COLO668 (cell line): Measurements from ENCODE around the gene SH3TC2.
"Not testable (repeated sequence)": the region's sequence is repeated elsewhere in the genome, so short reads cannot be mapped to it uniquely, and the experiment has no call there.

ENCODE experiments used
- DNase-seq: peaks from one replicate; lab custom pipeline; 2025; ENCODE audit not compliant: unreplicated experiment; lab: John Stamatoyannopoulos, UW

SH3TC2 gene

DNA sequence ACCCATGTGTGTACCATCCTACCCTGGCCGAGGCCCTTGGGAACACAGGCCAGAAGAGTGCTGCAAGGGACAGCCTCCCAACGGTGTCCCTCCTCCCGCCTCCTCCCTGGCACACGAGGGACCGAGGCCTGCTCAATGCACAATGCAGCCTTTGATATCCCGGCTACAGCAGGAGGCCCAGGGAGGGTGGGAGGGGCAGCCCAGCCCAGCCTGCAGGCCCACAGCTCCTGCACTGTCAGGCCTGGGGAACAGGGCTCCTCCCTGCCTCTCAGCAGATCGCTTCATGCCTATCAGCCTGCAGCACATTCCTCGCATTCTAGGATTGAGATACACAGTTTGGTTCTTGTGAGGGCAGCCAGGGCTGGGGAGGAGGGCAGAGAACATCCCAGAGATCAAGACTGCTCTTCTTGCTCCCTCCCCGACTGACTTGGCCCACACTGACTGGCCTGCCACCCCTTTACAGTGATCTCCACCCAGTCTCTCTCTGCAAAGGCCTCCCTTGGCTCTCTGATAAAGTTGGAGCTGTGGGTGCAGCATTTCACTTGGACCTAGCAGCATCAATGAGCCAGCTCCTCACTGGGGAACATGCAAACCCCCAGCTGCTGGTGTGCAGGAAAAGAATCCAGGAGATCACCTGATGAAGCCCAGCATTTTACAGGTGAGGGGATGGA, at the start of gene SH3TC2:
SH3TC2 (minus strand) TSS at position 46 of the 671 bp plus-strand sequence; CDS start at position 6, 40 bp downstream.
- DNase-seq = no peak

DNA sequence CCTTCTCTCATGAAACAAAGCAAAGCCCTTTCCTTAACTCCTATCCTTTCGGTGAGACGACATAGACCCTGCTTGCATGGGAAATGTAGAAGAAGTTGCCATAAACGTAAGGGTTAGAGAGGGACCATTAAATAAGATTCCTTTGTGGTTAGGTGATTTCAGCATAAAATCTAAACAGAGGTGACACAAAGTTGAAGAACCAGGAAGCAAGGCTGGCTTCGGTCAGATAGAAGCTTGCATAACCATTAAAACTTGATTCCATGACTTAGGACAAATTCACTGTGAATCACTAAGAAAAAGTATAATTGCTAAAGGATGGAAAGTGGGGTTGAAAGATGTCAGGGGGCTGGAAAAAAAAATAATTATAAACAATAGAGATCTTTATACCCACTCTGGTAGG, 47.5 kb upstream of the SH3TC2 start:
- DNase-seq = no peak

DNA sequence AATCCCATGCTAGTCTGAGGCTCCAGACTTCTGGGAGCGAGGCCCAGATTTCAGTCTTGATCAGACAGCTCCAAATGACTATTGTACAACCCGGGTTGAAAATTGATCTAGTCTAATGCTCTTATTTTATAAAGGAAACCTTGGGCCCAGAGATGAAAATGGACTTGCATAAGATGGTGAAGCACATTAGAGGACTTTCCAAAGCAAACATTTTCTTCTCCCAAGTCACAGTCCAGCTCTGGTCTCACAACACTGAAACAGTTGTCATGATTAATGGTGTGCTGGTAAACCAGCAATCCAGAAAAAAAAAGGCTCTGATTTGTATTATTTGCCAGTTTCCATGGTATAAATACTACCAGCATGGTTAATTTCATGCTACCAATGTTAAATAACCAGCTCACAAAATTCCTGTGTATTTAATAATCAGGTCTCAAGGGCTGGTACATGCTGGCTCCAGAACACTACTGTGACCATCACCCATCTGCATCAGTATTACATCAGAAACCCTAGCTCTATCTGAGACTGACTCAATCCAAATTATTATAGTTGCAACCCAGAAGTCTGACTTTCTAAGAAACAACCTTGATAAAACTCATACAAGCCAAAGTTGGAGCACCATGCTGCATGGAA, 45.9 kb upstream of the SH3TC2 start:
- DNase-seq = no peak

DNA sequence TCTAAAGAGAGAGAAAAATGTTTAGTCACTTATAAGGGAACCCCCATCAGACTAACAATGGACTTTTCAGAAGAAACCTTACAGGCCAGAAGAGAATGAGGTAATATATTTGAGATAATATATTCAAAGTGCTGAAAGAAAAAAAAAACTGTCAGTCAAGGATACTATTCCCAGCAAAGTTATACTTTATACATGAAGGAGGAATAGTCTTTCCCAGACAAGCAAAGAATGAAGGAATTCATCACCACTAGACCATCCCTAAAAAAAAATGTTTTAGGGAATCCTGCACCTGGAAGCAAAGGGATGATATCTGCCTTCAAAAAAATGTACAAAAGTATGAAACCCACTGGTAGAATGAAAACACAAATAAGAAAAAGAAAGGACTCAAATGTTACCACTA, 37.5 kb upstream of the SH3TC2 start:
- no peak for DNase-seq

DNA sequence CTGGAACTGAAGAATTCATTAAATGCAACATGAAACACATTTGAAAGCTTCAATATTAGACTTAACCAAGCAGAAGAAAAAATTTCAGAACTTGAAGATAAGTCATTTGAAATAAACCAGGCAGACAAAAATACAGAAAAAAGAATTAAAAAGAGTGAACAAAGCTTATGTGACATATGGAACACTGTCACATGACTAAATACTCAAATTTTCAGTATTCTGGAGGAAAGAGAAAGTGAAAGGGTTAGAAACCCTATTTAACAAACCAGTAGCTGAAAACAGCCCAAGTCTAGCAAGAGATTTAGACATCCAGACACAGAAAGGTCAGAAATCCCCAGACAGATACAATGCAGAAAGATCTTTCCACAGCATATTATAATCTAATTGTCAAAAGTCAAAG, 37.1 kb upstream of the SH3TC2 start:
- no peak for DNase-seq

DNA sequence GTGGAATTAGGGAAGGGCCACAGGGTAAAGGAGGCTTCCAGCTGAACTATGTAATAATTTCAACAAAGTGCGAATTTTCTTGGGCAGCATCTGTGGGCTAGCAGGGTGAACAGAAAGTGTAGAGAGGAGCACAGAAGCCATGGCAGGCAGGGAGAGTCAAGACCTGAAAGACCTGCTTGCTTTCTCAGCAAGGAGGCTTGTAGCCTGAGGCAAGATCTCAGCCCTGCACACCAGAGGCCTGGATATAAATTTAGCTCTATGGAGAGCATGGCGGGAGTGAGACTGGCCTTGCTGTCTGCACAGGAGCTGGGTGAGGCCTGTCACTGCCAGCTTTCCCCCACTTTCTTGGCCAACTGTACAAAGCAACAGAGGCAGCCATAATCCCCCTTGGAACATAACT, 32.1 kb upstream of the SH3TC2 start:
- DNase-seq = no peak

GRCh38 chr5:149093625-149094024, 30.8 kb upstream of the SH3TC2 start:
- no peak for DNase-seq

DNA sequence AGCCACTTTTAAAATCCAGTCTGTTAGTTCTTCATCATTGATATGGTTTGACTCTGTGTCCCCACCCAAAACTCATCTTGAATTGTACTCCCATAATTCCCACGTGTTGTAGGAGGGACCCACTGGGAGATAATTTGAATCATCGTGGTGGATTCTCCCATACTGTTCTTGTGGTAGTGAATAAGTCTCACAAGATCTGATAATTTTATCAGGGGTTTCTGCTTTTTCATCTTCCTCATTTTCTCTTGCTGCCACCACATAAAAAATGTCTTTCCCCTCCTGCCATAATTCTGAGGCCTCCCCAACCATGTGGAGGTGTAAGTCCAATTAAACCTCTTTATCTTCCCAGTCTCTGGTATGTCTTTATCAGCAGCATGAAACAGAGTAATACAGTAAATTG, 26.9 kb upstream of the SH3TC2 start:
- DNase-seq = no peak

GRCh38 chr5:149088686-149089085, 25.8 kb upstream of the SH3TC2 start:
- DNase-seq = no peak

GRCh38 chr5:149083846-149084245, 21.0 kb upstream of the SH3TC2 start:
- no peak for DNase-seq

GRCh38 chr5:149082271-149082670, 19.4 kb upstream of the SH3TC2 start:
- no peak for DNase-seq

DNA sequence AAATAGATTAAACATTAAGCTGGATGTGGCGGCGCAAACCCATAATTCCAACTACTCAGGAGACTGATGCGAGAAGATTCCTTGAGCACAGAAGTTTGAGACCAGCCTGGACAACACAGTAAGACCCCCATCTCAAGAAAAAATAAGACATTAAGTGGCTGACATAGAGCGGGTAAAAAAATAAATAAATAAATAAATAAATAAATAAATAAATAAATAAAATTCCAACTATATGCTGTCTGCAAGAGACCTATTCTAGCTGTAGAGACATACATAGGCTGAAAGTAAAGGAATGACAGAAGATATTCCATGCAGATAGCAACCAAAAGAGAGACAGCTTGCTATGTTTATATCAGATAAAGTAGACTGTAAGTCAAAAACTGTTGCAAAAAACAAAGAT, 17.4 kb upstream of the SH3TC2 start:
- DNase-seq = no peak

GRCh38 chr5:149079883-149080282, 17.0 kb upstream of the SH3TC2 start:
- no peak for DNase-seq

DNA sequence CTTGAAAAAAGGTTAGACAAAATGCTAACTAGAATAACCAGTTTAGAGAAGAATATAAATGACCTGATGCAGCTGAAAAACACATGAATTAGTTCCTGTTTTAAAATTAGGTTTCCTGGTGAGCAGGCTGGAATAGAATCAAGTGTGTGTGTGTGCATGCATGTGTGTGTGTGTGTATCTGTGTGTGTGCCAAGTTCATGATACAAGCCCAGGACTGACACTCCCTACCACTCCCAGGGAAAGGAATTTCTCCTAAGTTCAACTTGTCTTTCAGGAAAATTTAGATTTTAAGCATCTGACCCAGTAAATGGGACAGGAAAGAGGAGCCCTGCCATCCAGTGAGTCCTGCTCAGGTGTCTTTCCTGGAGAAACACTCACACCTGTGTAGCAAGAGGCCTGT, 11.2 kb upstream of the SH3TC2 start:
- not testable (repeated sequence) for DNase-seq

GRCh38 chr5:149073213-149073612, 10.4 kb upstream of the SH3TC2 start:
- no peak for DNase-seq

DNA sequence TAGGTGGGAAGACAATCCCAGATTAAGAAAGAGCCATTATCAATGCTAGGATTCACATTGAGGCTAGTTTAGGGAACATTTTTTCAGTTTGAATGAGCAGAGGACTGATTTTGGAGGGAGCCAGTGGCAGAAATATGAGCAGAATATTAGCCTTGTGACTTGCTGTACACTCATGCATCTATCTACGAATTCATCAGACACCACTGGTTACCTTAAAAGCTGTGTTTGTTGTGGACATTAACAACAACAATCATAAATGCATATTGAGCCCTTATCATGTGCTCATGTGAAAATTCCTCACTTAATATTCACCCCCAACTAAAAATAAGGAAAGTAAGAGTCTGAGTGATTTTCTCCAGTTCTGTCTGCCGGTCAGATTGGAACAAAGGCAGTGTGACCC, 9.9 kb upstream of the SH3TC2 start:
- DNase-seq = no peak

- DNase-seq = no peak
Observed at GRCh38 chr5:149072376-149072775, 9.5 kb upstream of the SH3TC2 start.

- no peak for DNase-seq
Observed at GRCh38 chr5:149071756-149072155, 8.9 kb upstream of the SH3TC2 start.

DNA sequence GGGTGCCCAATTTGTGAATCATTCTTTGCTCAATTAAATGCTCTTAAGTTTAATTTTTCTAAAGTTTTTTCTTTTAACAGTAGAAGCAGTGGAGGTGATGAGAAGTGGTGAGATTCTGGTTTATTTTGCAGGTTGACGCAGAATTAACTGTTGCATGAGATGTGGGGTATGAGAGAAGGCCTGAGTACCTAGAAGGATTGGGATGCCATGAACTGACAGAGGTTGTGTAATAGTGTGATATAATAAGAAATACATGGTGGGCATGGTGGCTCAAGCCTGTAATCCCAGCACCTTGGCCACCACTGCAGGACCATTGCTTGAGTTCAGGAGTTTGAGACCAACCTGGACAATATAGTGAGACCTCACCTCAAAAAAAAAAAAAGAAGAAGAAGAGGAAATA, 8.4 kb upstream of the SH3TC2 start:
- DNase-seq = no peak

- no peak for DNase-seq
Observed at GRCh38 chr5:149069711-149070110, 6.8 kb upstream of the SH3TC2 start.

- no peak for DNase-seq
Observed at GRCh38 chr5:149063896-149064478, 1.1 kb upstream of the SH3TC2 start.

GRCh38 chr5:149062371-149063016, 368 bp downstream of the SH3TC2 start:
- no peak for DNase-seq
